GM10248 (cell line): Measurements from ENCODE around the gene PTPRCAP.

Experiments used
- CTCF ChIA-PET: fragments of 300-600 bp; sonication (Branson Sonifier 250); formaldehyde crosslinking; extraction: SDS; loops from one replicate; lab custom pipeline; 2021; ENCODE audit warnings: antibody characterized with exemption; lab: Yijun Ruan, JAX
- POLR2A ChIA-PET: fragments of 350-650 bp; sonication (Branson Sonifier 250); formaldehyde crosslinking; extraction: SDS; loops from one replicate; lab custom pipeline; 2020; ENCODE audit warnings: antibody characterized with exemption; lab: Yijun Ruan, JAX
- DNase-seq: peaks from one replicate; pipeline ENCODE4 v3.0.0; 2012; ENCODE audit errors: extremely low spot score
- TF ChIP-seq, protein P1 (sequence below): IDR thresholded peaks from 2 replicates; pipeline ENCODE4 v1.5.1; 2012; ENCODE audit warnings: mild to moderate bottlenecking, low read depth; ENCODE audit errors: extremely low read depth, missing control alignments, control extremely low read depth

The PTPRCAP gene

DNA sequence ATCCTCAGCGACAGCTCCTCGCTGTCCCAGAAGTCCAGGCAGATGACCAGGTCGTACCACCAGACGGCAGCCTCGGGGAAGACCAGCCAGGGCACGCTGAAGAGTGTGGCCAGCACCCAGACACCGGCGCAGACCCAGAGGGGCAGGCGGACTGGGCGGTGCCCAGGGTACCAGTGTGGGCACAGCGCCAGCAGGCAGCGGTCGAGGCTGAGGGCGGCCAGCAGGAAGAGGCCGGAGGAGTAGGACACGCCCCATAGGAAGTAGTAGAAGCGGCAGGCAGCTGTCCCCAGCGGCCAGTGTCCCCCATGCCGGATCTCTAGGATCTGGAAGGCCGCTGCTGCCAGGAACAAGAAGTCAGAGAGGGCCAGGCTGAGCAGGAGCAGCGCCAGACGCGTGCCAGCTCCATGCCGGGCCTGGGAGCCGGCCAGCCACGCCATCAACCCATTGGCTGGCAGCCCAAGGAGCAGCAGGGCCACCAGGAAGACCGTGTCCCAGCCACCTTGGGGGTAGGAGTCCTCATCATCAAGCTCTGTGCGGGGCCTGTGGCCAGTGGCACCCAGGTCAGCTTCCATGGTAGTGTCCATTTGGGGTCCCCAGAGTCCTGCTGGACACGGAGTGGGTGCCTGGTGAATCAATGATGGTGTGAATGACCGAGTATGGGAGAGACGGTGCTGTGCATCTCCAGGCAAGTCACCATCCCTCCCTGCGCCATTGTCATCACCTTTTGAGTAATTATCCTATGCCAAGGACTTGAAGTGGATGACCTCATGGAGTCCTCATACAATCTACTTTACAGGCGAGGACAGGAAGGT lies 14.9 kb upstream of the PTPRCAP start, which contains the start of gene GPR152:
Gene GPR152, minus strand, starts transcription at position 589 of the 812 bp plus-strand sequence. Its CDS starts 5 bp downstream, at position 584.
- CTCF ChIA-PET, result no interaction called here
- DNase-seq, result no peak
- POLR2A ChIA-PET, result interaction anchor here (0.8 to 1.1 kb wide), 3 partner anchors 11 to 38 kb away, joined by 3 read pairs; partner anchors contain the start of gene TMEM134
- TF ChIP-seq, protein P1, sequence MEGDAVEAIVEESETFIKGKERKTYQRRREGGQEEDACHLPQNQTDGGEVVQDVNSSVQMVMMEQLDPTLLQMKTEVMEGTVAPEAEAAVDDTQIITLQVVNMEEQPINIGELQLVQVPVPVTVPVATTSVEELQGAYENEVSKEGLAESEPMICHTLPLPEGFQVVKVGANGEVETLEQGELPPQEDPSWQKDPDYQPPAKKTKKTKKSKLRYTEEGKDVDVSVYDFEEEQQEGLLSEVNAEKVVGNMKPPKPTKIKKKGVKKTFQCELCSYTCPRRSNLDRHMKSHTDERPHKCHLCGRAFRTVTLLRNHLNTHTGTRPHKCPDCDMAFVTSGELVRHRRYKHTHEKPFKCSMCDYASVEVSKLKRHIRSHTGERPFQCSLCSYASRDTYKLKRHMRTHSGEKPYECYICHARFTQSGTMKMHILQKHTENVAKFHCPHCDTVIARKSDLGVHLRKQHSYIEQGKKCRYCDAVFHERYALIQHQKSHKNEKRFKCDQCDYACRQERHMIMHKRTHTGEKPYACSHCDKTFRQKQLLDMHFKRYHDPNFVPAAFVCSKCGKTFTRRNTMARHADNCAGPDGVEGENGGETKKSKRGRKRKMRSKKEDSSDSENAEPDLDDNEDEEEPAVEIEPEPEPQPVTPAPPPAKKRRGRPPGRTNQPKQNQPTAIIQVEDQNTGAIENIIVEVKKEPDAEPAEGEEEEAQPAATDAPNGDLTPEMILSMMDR, result no peak

DNA sequence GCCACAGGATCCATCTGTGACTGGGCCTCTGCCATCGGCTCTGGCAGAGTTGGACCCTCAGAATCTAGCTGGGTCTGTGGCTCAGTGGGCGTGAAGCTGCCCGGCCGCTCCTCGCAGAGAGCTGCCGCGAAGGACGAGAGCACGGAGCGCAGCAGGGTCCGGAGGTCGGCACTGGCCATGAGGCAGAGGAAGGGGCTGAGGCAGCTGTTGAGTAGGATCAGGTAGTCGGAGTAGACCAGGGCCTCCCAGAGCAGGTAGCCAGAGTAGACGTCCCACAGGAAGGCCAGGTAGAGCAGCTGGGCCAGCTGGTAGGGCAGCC lies 14.1 kb upstream of the PTPRCAP start:
- DNase-seq, result no peak
- ChIA-PET CTCF (no interaction called here), POLR2A (interaction anchor here (0.8 to 1.1 kb wide), 2 partner anchors 10 to 17 kb away, joined by 3 read pairs; partner anchors contain the start of gene TMEM134)
- TF ChIP-seq, protein P1, result no peak

DNA sequence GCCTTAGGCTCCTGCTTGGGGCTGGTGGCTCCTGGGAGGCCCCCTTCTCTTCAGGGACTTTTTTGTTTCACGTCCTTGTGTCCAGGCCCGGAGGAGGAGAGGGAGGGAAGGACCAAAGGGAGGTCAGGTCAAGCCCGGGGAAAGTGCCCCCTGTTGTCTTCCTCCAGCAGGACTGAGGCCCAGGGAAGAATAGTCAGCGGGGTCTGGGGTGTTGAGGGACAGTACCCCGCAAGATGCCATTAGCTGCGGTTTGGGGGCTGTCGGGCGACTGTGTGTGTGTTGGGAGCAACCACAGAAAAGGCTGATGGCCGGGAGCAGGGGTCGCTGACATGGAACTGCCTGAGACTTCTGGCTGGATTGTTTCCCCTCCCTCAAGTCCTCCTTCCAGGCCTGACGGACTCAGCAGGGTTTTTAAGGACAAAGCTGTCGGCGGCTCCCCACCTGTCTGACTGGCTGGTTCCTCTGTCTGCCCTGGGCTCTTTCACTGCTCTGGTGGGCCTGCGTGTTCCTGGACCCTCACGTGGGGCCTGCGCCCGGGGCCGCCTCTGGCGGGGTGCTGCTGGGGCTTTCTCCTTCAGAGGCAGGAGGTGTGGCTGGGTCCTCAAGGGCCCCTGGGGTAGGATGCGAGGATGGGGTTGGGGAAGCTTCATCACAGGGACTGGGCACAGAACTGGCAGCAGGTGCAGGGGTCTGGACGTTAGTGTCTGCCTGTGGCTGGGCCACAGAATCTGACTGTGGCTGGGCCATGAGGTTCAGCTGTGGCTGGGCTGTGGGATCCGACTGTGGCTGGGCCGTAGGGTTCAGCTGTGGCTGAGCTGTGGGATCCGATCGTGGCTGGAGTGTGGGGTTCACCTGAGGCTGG lies 13.5 kb upstream of the PTPRCAP start:
- POLR2A ChIA-PET, result interaction anchor here (0.6 to 1.1 kb wide), 4 partner anchors 10 to 179 kb away, joined by 3 to 4 read pairs (median 4); partner anchors contain the start of gene TMEM134
- no peak for DNase-seq
- CTCF ChIA-PET, result interaction anchor here (1.1 to 1.9 kb wide), 3 partner anchors 14 to 68 kb away, joined by 3 to 8 read pairs (median 3); partner anchors contain the start of gene PTPRCAP
- TF ChIP-seq, protein P1, result no peak

DNA sequence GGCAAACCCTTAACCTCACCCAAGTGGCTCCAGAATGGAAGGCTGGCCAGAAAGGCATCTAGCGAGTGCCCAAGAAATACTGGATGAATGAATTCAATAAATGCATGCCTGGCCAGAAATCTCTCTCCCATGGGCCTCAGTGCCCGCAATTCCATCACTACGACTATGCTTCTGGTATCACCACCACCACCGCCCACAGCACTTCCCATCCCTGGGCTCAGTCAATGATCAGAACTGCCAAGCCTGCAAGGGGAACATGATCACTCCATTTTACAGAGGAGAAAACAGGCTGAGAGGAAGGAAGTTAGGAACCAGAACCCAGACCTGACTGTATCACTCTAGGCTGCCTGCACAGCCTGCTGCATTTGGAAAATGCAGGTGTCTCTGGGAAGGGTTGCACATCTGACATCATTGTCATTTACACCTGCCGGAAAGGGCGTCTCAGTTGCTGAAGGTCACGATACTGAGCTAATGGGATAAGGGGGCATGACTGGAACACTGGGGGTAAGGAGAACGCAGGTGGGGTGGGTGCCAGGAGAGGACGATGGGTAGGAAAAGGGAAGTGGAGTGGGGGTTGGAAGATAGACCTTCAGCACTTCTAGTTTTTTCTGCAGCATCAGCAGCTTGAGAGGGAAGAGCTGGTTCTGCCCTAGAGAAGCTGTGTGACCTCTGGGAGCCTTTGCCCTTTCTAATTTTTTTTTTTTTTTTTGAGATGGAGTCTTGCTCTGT lies 11.8 kb upstream of the PTPRCAP start:
- CTCF ChIA-PET, result interaction anchor here (1.1 to 1.9 kb wide), 5 partner anchors 10 to 66 kb away, joined by 3 to 8 read pairs (median 4); partner anchors contain the start of genes PPP1CA and PTPRCAP
- TF ChIP-seq, protein P1, result no peak
- no peak for DNase-seq
- POLR2A ChIA-PET, result interaction anchor here (0.7 to 1.1 kb wide), 3 partner anchors 9 to 181 kb away, joined by 3 to 4 read pairs (median 4); no protein-coding TSS in a partner anchor

DNA sequence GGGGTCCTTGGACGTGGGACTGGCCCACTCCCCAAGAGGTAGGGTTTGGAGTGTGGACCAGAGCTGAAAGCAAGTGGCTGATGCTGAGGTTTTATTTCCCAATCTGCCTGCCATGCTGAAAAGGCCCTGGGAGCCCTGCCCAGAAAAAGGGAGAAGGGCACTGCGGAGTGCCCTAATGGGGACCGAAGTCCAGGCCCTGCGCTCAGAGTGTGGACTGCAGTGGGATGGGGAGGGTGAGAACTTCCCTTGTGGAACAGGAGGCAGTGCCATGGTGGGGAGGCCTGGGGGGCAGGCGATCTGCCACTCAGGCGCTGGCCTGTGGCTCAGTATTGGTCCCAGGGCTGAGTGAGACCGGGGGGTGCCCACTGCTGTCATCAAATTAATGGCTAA lies 10.7 kb upstream of the PTPRCAP start:
- TF ChIP-seq, protein P1, result no peak
- POLR2A ChIA-PET, result interaction anchor here (0.7 kb wide), 1 partner anchor 53 kb away, joined by 3 read pairs; no protein-coding TSS in a partner anchor
- CTCF ChIA-PET, result interaction anchor here (1.2 to 1.7 kb wide), 3 partner anchors 10 to 47 kb away, joined by 3 to 5 read pairs (median 4); partner anchors contain the start of gene PPP1CA
- DNase-seq, result no peak
